Measurements from ENCODE around the gene ATP13A2. TPM values are rescaled to one million over a fixed set of nuclear protein-coding genes. Genes with fewer than 3 reads are reported as not detected.
A peak's percentile ranks its signal among the peaks of the same experiment; 100 is the strongest.

The ATP13A2 gene
- 10 to 100 TPM; 22.2 to 23.8 TPM for total RNA-seq

DNA sequence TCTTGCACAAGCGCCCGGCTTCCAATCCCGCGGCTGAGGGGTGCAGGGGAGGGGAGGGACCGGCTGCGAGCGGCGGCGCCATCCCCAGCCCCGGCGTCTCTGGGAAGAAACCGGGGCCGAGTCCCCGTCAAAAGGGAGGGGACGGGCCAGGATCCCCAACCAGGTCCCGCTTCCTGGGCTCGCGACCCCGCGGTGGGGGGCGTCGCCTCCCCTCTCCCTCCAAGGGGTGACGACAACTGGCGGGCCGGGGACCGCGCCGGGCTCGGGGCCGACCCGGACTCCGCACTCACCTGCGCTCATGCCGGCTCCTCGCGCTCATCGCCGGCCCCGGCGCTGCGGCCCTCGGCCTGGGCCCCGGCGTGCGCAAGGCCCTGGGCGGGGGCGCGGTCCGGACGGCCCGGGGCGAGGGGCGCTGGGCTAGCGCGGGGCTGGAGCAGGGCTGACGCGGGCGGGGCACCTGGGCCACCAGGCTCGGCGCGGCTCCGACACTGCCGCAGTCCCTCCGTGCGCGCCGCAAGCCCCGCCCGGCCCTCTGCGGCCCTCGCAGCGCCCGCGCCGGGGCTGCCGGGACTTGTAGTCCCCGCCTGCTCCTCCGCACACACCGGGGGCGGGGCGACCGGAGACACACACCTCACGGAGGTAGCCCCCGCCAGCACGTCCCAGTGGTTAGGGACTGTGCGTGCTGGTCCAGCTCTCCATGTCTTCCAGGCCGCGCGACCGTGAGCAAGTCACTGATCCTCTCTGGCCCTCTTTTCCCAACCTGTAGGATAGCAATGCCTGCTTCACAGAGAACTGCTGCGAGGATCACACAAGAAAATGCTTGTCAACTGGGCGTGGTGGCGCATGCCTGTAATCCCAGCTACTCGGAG is at the start of gene ATP13A2:
Gene ATP13A2, minus strand, starts transcription at position 490 of the 869 bp plus-strand sequence. Its CDS starts 190 bp downstream, at position 300.
- H3K36me3 Mint-ChIP-seq (ENCODE audit: insufficient read depth in 2 of 2) = no peaks in the 10 kb centered on the region
- no peak within 1 kb of the TSS for H3K27ac Mint-ChIP-seq
- ATAC-seq (replicated peaks in 1 of 2) = peak; percentile 99
- peak; percentile 87 to 92 for DNase-seq
- H3K9me3 Mint-ChIP-seq = no peaks in the 10 kb centered on the region
- peaks cover 20% of the 10 kb centered on the region for H3K4me1 Mint-ChIP-seq (ENCODE audit: low read depth)
- peak within 1 kb of the TSS; percentile 85 to 86 for H3K4me3 Mint-ChIP-seq
- H3K27me3 Mint-ChIP-seq (ENCODE audit: low read depth) = no peaks in the 10 kb centered on the region

GRCh38 chr1:17061486-17061885 is 49.8 kb upstream of the ATP13A2 start:
- peaks cover 10% of the 10 kb centered on the region for H3K27me3 Mint-ChIP-seq (ENCODE audit: low read depth)
- H3K27ac Mint-ChIP-seq = no peak overlapping the region
- ATAC-seq (replicated peaks in 1 of 2) (no peak), DNase-seq (no peak)
- no peak overlapping the region for H3K4me3 Mint-ChIP-seq
- H3K4me1 Mint-ChIP-seq (ENCODE audit: low read depth) = no peaks in the 10 kb centered on the region
- peaks cover 0 to 2% of the 10 kb centered on the region in 2 donors for H3K36me3 Mint-ChIP-seq (ENCODE audit: insufficient read depth in 2 of 2)
- no peaks in the 10 kb centered on the region for H3K9me3 Mint-ChIP-seq

- no peak overlapping the region for H3K4me3 Mint-ChIP-seq
- H3K4me1 Mint-ChIP-seq (ENCODE audit: low read depth) = no peaks in the 10 kb centered on the region
- H3K27ac Mint-ChIP-seq = no peak overlapping the region
- H3K9me3 Mint-ChIP-seq = no peaks in the 10 kb centered on the region
- no peak for ATAC-seq (replicated peaks in 1 of 2)
- peaks cover 0 to 2% of the 10 kb centered on the region in 2 donors for H3K36me3 Mint-ChIP-seq (ENCODE audit: insufficient read depth in 2 of 2)
- no peak for DNase-seq
- peaks cover 10% of the 10 kb centered on the region for H3K27me3 Mint-ChIP-seq (ENCODE audit: low read depth)
Measured at GRCh38 chr1:17060306-17060749, 48.6 kb upstream of the ATP13A2 start.

DNA sequence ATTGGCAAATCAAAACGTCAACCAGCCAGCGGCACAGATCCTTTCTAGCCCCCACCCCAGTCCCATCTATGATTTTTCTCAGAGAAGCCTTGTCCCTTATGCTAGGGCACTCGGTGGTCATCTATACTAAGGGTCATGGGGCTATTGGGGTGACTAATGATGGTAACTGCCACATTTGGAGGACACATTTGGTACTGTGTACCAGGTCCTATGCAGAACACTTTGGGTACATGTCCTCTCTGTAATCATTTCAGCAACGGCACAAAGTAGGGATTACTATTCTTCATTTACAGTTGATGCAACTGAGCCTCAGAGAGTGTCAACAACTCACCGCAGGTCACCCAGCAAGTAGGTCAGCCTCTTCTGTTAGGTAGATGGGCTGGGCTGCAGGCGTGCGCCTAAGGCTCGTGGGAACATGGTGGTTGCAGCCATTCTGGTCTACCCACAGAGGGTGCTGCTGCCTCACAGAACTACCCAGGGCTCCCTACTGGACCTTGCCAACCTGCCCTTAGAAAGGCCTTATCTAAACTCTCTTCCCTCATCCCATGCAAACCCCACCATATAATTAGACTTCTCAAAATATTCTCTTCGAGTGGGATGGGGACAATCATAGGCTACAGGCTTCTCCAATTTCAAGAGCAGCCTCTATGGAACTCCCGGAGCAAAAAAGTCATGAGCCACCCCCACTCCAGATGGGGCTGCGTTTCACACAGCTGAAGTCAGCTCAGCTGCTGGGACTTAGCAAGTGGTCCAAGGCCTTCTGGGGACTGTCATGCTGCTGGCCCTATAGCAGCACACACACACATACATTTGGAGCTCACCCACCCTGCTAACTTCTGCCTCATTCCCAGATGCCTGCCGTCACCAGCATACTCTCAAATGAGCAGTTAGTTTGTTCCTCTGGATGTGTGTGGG is 47.9 kb upstream of the ATP13A2 start:
- DNase-seq (peak; percentile 49 to 53), ATAC-seq (replicated peaks in 1 of 2) (peak; percentile 93 to 94)
- Mint-ChIP-seq H3K27ac (no peak overlapping the region), H3K4me1 (ENCODE audit: low read depth) (no peaks in the 10 kb centered on the region), H3K4me3 (no peak overlapping the region), H3K9me3 (no peaks in the 10 kb centered on the region), H3K27me3 (ENCODE audit: low read depth) (peaks cover 10% of the 10 kb centered on the region), H3K36me3 (ENCODE audit: insufficient read depth in 2 of 2) (peaks cover 0 to 2% of the 10 kb centered on the region in 2 donors)

DNA sequence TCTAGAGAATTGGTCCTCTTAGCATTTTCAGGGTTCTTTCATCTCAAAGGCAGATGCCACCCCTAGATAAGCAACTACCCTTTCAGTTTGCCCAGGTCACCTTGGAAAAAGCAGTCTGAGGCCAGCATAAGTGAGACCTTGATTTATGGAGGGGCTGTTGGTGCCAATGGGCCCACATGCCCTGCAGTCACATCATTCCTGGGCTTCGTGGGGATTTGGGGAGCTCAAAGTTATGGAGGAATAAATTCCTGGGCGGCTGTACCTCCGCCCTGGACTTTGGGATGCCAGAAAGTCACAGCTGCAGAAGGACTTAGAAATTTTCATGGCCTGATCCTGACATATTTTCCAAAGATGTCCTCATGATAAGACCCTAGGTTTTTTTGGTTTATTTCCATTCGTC is 44.8 kb upstream of the ATP13A2 start:
- no peak for DNase-seq
- Mint-ChIP-seq H3K36me3 (ENCODE audit: insufficient read depth in 2 of 2) (peaks cover 0 to 2% of the 10 kb centered on the region in 2 donors), H3K27ac (no peak overlapping the region), H3K9me3 (no peaks in the 10 kb centered on the region), H3K27me3 (ENCODE audit: low read depth) (peaks cover 3% of the 10 kb centered on the region), H3K4me1 (ENCODE audit: low read depth) (peaks cover 19% of the 10 kb centered on the region), H3K4me3 (no peak overlapping the region)
- ATAC-seq (replicated peaks in 1 of 2) = no peak

GRCh38 chr1:17055801-17056200 is 44.1 kb upstream of the ATP13A2 start:
- no peak for ATAC-seq (replicated peaks in 1 of 2)
- no peak overlapping the region for H3K27ac Mint-ChIP-seq
- peaks cover 0 to 2% of the 10 kb centered on the region in 2 donors for H3K36me3 Mint-ChIP-seq (ENCODE audit: insufficient read depth in 2 of 2)
- H3K9me3 Mint-ChIP-seq = no peaks in the 10 kb centered on the region
- DNase-seq = no peak
- H3K4me3 Mint-ChIP-seq = no peak overlapping the region
- peaks cover 26% of the 10 kb centered on the region for H3K4me1 Mint-ChIP-seq (ENCODE audit: low read depth)
- no peaks in the 10 kb centered on the region for H3K27me3 Mint-ChIP-seq (ENCODE audit: low read depth)

GRCh38 chr1:17053685-17054410 is 42.1 kb upstream of the ATP13A2 start, which contains the start of gene SDHB:
Gene SDHB (minus strand): TSS chr1:17054032. CDS start chr1:17054019, 13 bp downstream.
- peaks cover 26% of the 10 kb centered on the region for H3K4me1 Mint-ChIP-seq (ENCODE audit: low read depth)
- H3K27me3 Mint-ChIP-seq (ENCODE audit: low read depth) = no peaks in the 10 kb centered on the region
- ATAC-seq (replicated peaks in 1 of 2) (peak; percentile 99 to 100), DNase-seq (peak; percentile 99 to 100)
- peak within 1 kb of the TSS; percentile 98 for H3K27ac Mint-ChIP-seq
- H3K9me3 Mint-ChIP-seq = no peaks in the 10 kb centered on the region
- peaks cover 0 to 2% of the 10 kb centered on the region in 2 donors for H3K36me3 Mint-ChIP-seq (ENCODE audit: insufficient read depth in 2 of 2)
- H3K4me3 Mint-ChIP-seq = peak within 1 kb of the TSS; percentile 91 to 96

DNA sequence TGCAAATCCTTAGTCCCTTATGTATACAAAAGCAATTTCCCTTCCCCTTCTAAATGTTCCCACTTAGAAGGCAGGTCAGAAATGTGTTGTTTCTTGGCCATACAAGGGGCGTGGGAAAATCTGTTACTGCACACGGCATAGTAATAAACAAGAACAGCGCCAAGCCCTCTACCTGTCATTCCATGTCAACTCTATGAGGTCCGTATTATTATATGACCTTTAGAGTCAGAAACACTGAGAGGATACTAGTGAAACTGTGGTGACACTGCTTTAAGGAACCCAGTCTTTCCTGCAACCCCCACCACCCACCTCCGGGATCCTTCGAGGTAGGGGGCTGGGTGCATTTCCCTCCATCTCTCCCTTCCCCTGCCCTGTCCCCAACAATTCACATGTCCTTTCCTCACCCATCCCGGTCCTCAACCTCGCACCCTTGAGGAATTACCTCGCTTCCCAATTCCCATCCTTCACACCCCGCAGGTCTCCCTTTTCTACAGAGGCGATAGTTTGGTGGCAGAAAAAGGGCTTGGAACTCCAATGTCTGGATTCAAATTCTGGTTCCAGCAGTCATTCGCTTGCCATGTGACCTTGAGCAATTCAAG is 41.5 kb upstream of the ATP13A2 start:
- Mint-ChIP-seq H3K4me3 (peak overlapping the region; percentile 91 to 96), H3K27me3 (ENCODE audit: low read depth) (no peaks in the 10 kb centered on the region), H3K9me3 (no peaks in the 10 kb centered on the region), H3K4me1 (ENCODE audit: low read depth) (peaks cover 26% of the 10 kb centered on the region), H3K36me3 (ENCODE audit: insufficient read depth in 2 of 2) (peaks cover 0 to 2% of the 10 kb centered on the region in 2 donors), H3K27ac (peak overlapping the region; percentile 98)
- ATAC-seq (replicated peaks in 1 of 2) (no peak), DNase-seq (no peak)

DNA sequence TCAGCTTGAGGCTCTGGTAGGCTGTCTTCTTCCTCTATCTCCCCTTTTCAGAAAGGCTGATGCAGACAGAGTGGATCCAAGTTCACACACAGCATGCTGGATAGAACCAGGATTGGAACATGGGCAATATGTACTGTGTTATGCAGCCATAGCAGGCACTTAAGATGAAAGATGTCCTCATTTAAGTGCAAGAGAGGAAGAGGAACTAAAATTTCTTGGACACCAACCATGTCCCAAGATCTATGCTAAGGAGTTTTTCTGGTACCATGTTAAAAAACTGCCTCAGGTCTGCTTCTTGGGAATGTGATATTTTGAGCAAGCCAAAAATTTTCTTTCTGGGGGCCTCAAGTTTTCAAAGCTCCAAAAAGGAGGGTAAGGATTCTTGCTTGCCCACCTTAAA is 40.9 kb upstream of the ATP13A2 start:
- ATAC-seq (replicated peaks in 1 of 2) = no peak
- Mint-ChIP-seq H3K4me1 (ENCODE audit: low read depth) (peaks cover 26% of the 10 kb centered on the region), H3K27ac (peak overlapping the region; percentile 88), H3K27me3 (ENCODE audit: low read depth) (no peaks in the 10 kb centered on the region), H3K36me3 (ENCODE audit: insufficient read depth in 2 of 2) (peaks cover 0 to 2% of the 10 kb centered on the region in 2 donors), H3K9me3 (no peaks in the 10 kb centered on the region), H3K4me3 (peak overlapping the region; percentile 91 to 96)
- no peak for DNase-seq

GRCh38 chr1:17052038-17052437 is 40.3 kb upstream of the ATP13A2 start:
- peak overlapping the region; percentile 91 to 96 for H3K4me3 Mint-ChIP-seq
- no peaks in the 10 kb centered on the region for H3K9me3 Mint-ChIP-seq
- no peak overlapping the region for H3K27ac Mint-ChIP-seq
- peaks cover 26% of the 10 kb centered on the region for H3K4me1 Mint-ChIP-seq (ENCODE audit: low read depth)
- no peak for DNase-seq
- H3K27me3 Mint-ChIP-seq (ENCODE audit: low read depth) = no peaks in the 10 kb centered on the region
- no peak for ATAC-seq (replicated peaks in 1 of 2)
- H3K36me3 Mint-ChIP-seq (ENCODE audit: insufficient read depth in 2 of 2) = peaks cover 0 to 2% of the 10 kb centered on the region in 2 donors

DNA sequence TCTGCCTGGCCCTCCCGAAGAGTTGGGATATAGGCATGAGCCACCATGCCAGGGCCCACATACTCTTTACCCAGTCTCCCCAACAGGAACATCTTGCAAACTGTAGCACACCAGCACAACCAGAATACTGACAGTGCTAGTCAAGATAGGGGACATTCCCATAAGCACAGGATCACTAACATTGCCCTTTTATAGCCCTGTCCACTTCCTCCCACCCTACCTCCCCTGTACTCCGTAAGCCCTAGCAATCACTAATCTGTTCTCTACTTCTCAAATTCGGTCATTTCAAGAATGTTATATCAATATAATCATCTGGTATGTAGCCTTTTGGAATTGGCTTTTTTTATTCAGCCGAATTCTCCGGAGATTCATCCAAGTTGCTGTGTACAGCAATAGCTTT is 36.2 kb upstream of the ATP13A2 start:
- H3K27me3 Mint-ChIP-seq (ENCODE audit: low read depth) = no peaks in the 10 kb centered on the region
- no peak for ATAC-seq (replicated peaks in 1 of 2)

GRCh38 chr1:17046334-17046657 is 34.6 kb upstream of the ATP13A2 start:
- H3K9me3 Mint-ChIP-seq = no peaks in the 10 kb centered on the region
- ATAC-seq (replicated peaks in 1 of 2) (no peak), DNase-seq (no peak)
- no peak overlapping the region for H3K27ac Mint-ChIP-seq
- no peaks in the 10 kb centered on the region for H3K27me3 Mint-ChIP-seq (ENCODE audit: low read depth)
- H3K4me1 Mint-ChIP-seq (ENCODE audit: low read depth) = peaks cover 8% of the 10 kb centered on the region
- H3K36me3 Mint-ChIP-seq (ENCODE audit: insufficient read depth in 2 of 2) = peaks cover 2 to 9% of the 10 kb centered on the region in 2 donors
- no peak overlapping the region for H3K4me3 Mint-ChIP-seq

More for the DNA sequence above, 36.2 kb upstream of the ATP13A2 start:
- H3K4me1 Mint-ChIP-seq (ENCODE audit: low read depth) = peaks cover 21% of the 10 kb centered on the region
- no peak overlapping the region for H3K4me3 Mint-ChIP-seq
- peaks cover 2 to 5% of the 10 kb centered on the region in 2 donors for H3K36me3 Mint-ChIP-seq (ENCODE audit: insufficient read depth in 2 of 2)
- H3K27ac Mint-ChIP-seq = peak overlapping the region; percentile 28
- H3K9me3 Mint-ChIP-seq = no peaks in the 10 kb centered on the region
- no peak for DNase-seq
